K562 (cell line): ENCODE measurements around the gene RASD2. TPM values are rescaled to one million over a fixed set of nuclear protein-coding genes. Genes with fewer than 3 reads are reported as not detected.

Experiments used
- ATAC-seq: fragments of 200-7000 bp; cut with Tn5 transposase; 3 replicates; pipeline ENCODE4 v1.9.1; 2020; ENCODE audit warnings: moderate library complexity
- BruUV-seq: library from RNA; stranded (reverse); fragments of 400-500 nt; replicated peaks from 2 replicates; lab custom pipeline; 2021; lab: Mats Ljungman, UMichigan
- CTCF ChIA-PET: fragments of 300-600 bp; formaldehyde crosslinking; extraction: SDS; loops from one replicate; lab custom pipeline; 2021; ENCODE audit warnings: low intra/inter-chr PET ratio; lab: Yijun Ruan, JAX
- POLR2A ChIA-PET: fragments of 300-600, 350-650 bp; sonication (Branson Sonifier 250); formaldehyde crosslinking; extraction: SDS; loops from one replicate; lab custom pipeline; 2021; ENCODE audit warnings: antibody characterized with exemption, inconsistent platforms; lab: Yijun Ruan, JAX
- DNase-seq, 4 experiments: peaks; one replicate each; pipeline versions ENCODE4 v3.0.0 to v3.0.0-alpha.2; 2011 to 2018; ENCODE audit warnings: low spot score in 3 of 4, mixed read lengths in 3 of 4; ENCODE audit errors: extremely low read depth in 1 of 4
- FAIRE-seq: peaks from 2 replicates; lab custom pipeline; 2011; peaks lifted over from hg19 to GRCh38; lab: Jason Lieb, UNC
- H2AFZ ChIP-seq: 2 replicates; pipeline ENCODE4 v1.6.0; 2011; ENCODE audit warnings: low read depth, low read length, control low read depth, inconsistent platforms
- H3K27ac ChIP-seq: fragments of 200-600 bp; 3 replicates; pipeline ENCODE4 v1.8.0; 2011; ENCODE audit warnings: low read depth, mild to moderate bottlenecking, control low read depth, inconsistent platforms, low read length, moderate library complexity, mixed read lengths; ENCODE audit errors: extremely low read depth
- H3K27me3 ChIP-seq, 2 experiments: fragments of 300-600 bp in 1 of 2; 2 replicates in 1 of 2; 3 replicates in 1 of 2; pipeline versions ENCODE4 v1.6.0 to v1.8.0; 2011; ENCODE audit warnings: inconsistent platforms in 2 of 2, low read length in 2 of 2, mild to moderate bottlenecking in 1 of 2, mixed read lengths in 1 of 2, moderate library complexity in 1 of 2; ENCODE audit not compliant: control insufficient read depth in 2 of 2, insufficient read depth in 2 of 2
- H3K36me3 ChIP-seq: fragments of 300-600 bp; 3 replicates; pipeline ENCODE4 v1.8.0; 2011; ENCODE audit warnings: mild to moderate bottlenecking, low read length, inconsistent platforms; ENCODE audit not compliant: control insufficient read depth, insufficient read depth
- H3K4me1 ChIP-seq, 2 experiments: fragments of 200-600 bp in 1 of 2; replicated peaks in 1 of 2; 2 replicates in 1 of 2; 3 replicates in 1 of 2; pipeline versions ENCODE4 v1.5.1 to v1.8.0; 2011; ENCODE audit warnings: inconsistent platforms in 2 of 2, low read length in 2 of 2, mild to moderate bottlenecking in 1 of 2, mixed read lengths in 1 of 2, moderate library complexity in 1 of 2; ENCODE audit not compliant: control insufficient read depth in 2 of 2, insufficient read depth in 2 of 2
- H3K4me2 ChIP-seq: 2 replicates; pipeline ENCODE4 v1.6.1; 2011; ENCODE audit warnings: low read length, control low read depth, inconsistent platforms, mixed read lengths; ENCODE audit not compliant: insufficient read depth
- H3K4me3 ChIP-seq: fragments of 200-600 bp; sonication (generic), shearing (Covaris generic); 2 replicates; pipeline ENCODE4 v1.5.1; 2016; ENCODE audit warnings: control low read depth, inconsistent platforms
- H3K79me2 ChIP-seq: fragments of 200-600 bp; 3 replicates; pipeline ENCODE4 v1.8.0; 2011; ENCODE audit warnings: low read length, inconsistent platforms; ENCODE audit not compliant: control insufficient read depth, insufficient read depth
- H3K9ac ChIP-seq, 2 experiments: 2 replicates each; pipeline versions ENCODE4 v1.6.0 to v1.6.1; 2011; ENCODE audit warnings: low read depth in 2 of 2, low read length in 2 of 2, control low read depth in 1 of 2, inconsistent platforms in 1 of 2, mild to moderate bottlenecking in 1 of 2, mixed read lengths in 1 of 2; ENCODE audit not compliant: insufficient read depth in 1 of 2
- H3K9me1 ChIP-seq: one replicate; pipeline ENCODE4 v1.6.0; 2011; ENCODE audit warnings: inconsistent platforms, mild to moderate bottlenecking, low read length, moderate library complexity; ENCODE audit not compliant: control insufficient read depth, insufficient read depth
- H3K9me3 ChIP-seq: replicated peaks from 2 replicates; pipeline ENCODE4 v1.5.1; 2011; ENCODE audit warnings: low read depth, low read length, inconsistent platforms; ENCODE audit not compliant: control insufficient read depth, insufficient read depth
- H4K20me1 ChIP-seq: replicated peaks from 2 replicates; pipeline ENCODE4 v1.6.1; 2011; ENCODE audit warnings: low read length, inconsistent platforms, mixed read lengths; ENCODE audit not compliant: control insufficient read depth, insufficient read depth
- ARID2 ChIP-seq: fragments of 450-650 bp; IDR thresholded peaks from 2 replicates; pipeline ENCODE4 v1.6.1; 2017; ENCODE audit warnings: antibody characterized with exemption, mild to moderate bottlenecking
- C11orf30 ChIP-seq: fragments of 450-650 bp; IDR thresholded peaks from 2 replicates; pipeline ENCODE4 v1.6.1; 2016; ENCODE audit warnings: low read depth, mild to moderate bottlenecking
- CTCF ChIP-seq, 3 experiments: IDR thresholded peaks in 2 of 3; conservative IDR thresholded peaks in 1 of 3; 2 replicates each; pipeline ENCODE4 v1.5.1; 2011 to 2012; ENCODE audit warnings: low read length in 3 of 3, mild to moderate bottlenecking in 3 of 3, control low read depth in 2 of 3, improper control_type of control experiment in 1 of 3, inconsistent platforms in 1 of 3, low read depth in 1 of 3, mixed read lengths in 1 of 3, moderate library complexity in 1 of 3; ENCODE audit not compliant: insufficient read depth in 2 of 3
- MAFF ChIP-seq: IDR thresholded peaks from 2 replicates; pipeline ENCODE4 v1.6.1; 2012; ENCODE audit warnings: low read length, improper control_type of control experiment
- MAFG ChIP-seq: fragments of 450-650 bp; conservative IDR thresholded peaks from 2 replicates; pipeline ENCODE4 v1.6.1; 2016; ENCODE audit warnings: missing genetic modification characterization, missing compliant biosample characterization
- MAFK ChIP-seq: IDR thresholded peaks from 2 replicates; pipeline ENCODE4 v1.6.1; 2011; ENCODE audit warnings: low read length, improper control_type of control experiment
- STAT5B ChIP-seq: fragments of 250-450 bp; sonication (Bioruptor Pico); IDR thresholded peaks from 2 replicates; pipeline ENCODE4 v1.8.0; 2021; ENCODE audit warnings: mild to moderate bottlenecking, inconsistent platforms
- ZNF12 ChIP-seq: sonication (generic); formaldehyde crosslinking; IDR thresholded peaks from 2 replicates; pipeline ENCODE4 v1.4.0; 2020; ENCODE audit warnings: mild to moderate bottlenecking, missing genetic modification reagents
- ZNF316 ChIP-seq: fragments of 450-650 bp; IDR thresholded peaks from 2 replicates; pipeline ENCODE4 v1.6.1; 2016
- WGBS: fragments of 100-300 bp; shearing (Covaris generic); methylation state at CpG from one replicate; pipeline ENCODE4 v1.1.6; 2016; ENCODE audit warnings: low coverage, mixed read lengths; ENCODE audit not compliant: insufficient coverage; ENCODE audit errors: missing lambda C conversion rate; 5-methylcytosine and 5-hydroxymethylcytosine counted together
- in situ Hi-C: fragments of 300-500 bp; cut with MboI; formaldehyde crosslinking; loops from 4 replicates; pipeline ENCODE4 v1.15.0; 2018; ENCODE audit warnings: inconsistent platforms, mixed read lengths
- intact Hi-C: fragments of 100-400 bp; cut with micrococcal nuclease; formaldehyde crosslinking; loops from 2 replicates; pipeline ENCODE4 v1.14.2; 2022
- polyA plus RNA-seq, 8 experiments: library from polyadenylated mRNA; depleted of rRNA in 4 of 8; stranded (reverse) in 5 of 8; unstranded in 3 of 8; fragments of >200 nt; fragmentation: Nextera tagmentation in 2 of 8; fragmentation: Illumina TruSeq in 1 of 8; extraction: Ambion mirVana in 2 of 8; extraction: Trizol in 1 of 8; gene quantifications; 2 replicates each; pipeline versions ENCODE4 v1.2.1 to v1.2.3, GENCODE V29; 2011 to 2014; ENCODE audit warnings: inconsistent platforms in 1 of 8, missing spikeins in 1 of 8
- total RNA-seq, 7 experiments: library from RNA; depleted of rRNA in 6 of 7; stranded (reverse); fragments of >200 nt in 6 of 7; fragmentation: Illumina TruSeq in 2 of 7; extraction: Trizol in 2 of 7; gene quantifications; 2 replicates each; pipeline versions ENCODE4 v1.2.1 to v1.2.3, GENCODE V29; 2011 to 2021; ENCODE audit warnings: low replicate concordance in 1 of 7

The RASD2 gene
- total and polyA plus RNA-seq, 9 of the 15 experiments (the other 6 are each of a cell fraction or from before 2014, with no cell fraction given), result 0.05 TPM; not detected in 8

- peaks cover 3 to 20% of the 10 kb centered on the region in 2 experiments; a peak in 3 of 5 replicates for H3K4me1 ChIP-seq
- ChIA-PET POLR2A (no interaction called here), CTCF (no interaction called here)
- no peak overlapping the region for H3K27ac ChIP-seq
- H3K4me2 ChIP-seq, result no peak overlapping the region
- no peaks in the 10 kb centered on the region for H3K9me1 ChIP-seq
- intact Hi-C loops, result no loop called here
- H3K79me2 ChIP-seq, result no peaks in the 10 kb centered on the region
- 0% methylated on average over 10 of the region's 13 CpGs for WGBS
- H3K9ac ChIP-seq, result no peak overlapping the region
- in situ Hi-C loops, result no loop called here
- no peaks in the 10 kb centered on the region for H3K9me3 ChIP-seq
- peak; percentile 14 to 30 (median 18) for DNase-seq
- peaks cover 5% of the 10 kb centered on the region; the same call in 1 of the 2 replicates for H4K20me1 ChIP-seq
- FAIRE-seq, result no peak
- no peaks in the 10 kb centered on the region for H3K36me3 ChIP-seq
- no peak overlapping the region for H3K4me3 ChIP-seq
- peaks cover 7 to 67% of the 10 kb centered on the region in 2 experiments; a peak in 3 of 5 replicates for H3K27me3 ChIP-seq
- ATAC-seq, result peak; percentile 67
- BruUV-seq, result no TSS peak
- no peak overlapping the region for H2AFZ ChIP-seq
- TF ChIP-seq STAT5B (CRISPR knock-in tag), result no peak
- peak; percentile 73 for TF ChIP-seq MAFK
- peak; percentile 84 for TF ChIP-seq MAFG (tag)
- peak; percentile 79; the same call in 1 of the 2 replicates for TF ChIP-seq C11orf30
- TF ChIP-seq CTCF (IDR thresholded peaks at IDR 0.05 in 2 of 3, conservative IDR thresholded peaks at IDR 0.05 in 1 of 3; ENCODE audit: insufficient read depth in 2 of 3, low read depth in 1 of 3, low read length in 3 of 3), result peak; percentile 16 to 31 (median 28); a peak in 3 of 6 replicates
- no peak for TF ChIP-seq ZNF12 (CRISPR knock-in tag)
- peak; percentile 90 for TF ChIP-seq ZNF316
- peak; percentile 72 for TF ChIP-seq MAFF
- no peak for TF ChIP-seq ARID2
These were observed 7.5 kb downstream of the RASD2 start for GRCh38 chr22:35547987-35548721.
